ENCODE data around the gene HMCN2. TPM values are rescaled to one million over a fixed set of nuclear protein-coding genes. Genes with fewer than 3 reads are reported as not detected.

HMCN2 gene
- total and polyA plus RNA-seq, 5 donors, result 2.3 to 6.1 (median 4.2) TPM

- peak in 2 of 3 donors; percentile 31 to 51 for DNase-seq
- ATAC-seq, result no peak
These were observed 75.6 kb downstream of the HMCN2 start for GRCh38 chr9:130341128-130341527.

DNA sequence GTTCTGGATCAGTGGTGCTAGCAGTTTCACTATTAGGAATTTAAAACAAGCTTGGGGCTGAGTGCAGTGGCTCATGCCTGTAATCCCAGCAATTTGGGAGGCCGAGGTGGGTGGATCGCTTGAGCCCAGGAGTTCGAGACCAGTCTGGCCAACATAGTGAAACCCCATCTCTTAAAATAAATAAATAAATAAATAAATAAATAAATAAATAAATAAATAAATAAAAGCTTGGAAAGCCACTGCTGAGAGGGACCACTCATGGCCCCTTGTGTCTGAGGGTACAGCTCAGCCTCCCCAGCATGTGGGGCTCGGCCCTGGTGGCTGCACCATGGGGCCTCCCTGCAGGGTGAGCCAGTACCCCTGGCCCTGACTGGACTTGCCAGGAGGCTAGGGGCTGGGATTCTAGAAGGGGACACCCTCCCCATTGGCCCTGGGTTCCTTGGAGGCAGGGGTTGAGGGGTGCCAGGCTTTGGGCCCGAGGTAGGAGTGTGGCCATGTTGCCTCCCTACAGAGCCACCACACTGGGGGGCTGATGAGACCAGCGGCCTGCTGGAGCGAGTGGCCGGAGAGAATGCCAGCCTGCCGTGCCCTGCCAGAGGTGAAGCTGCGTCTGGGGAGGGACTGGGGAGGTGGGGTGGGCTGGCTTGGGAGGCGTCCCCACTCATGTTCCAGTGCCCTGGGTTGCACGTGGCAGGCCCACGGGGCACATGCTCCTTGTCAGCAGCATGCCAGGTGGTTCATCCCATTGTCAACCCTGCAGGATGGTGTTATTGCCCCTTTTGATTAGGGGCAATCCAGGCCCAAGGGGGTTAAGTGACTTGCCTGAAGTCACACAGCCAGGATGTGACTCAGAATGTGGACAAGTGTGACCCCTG, 76.5 kb downstream of the HMCN2 start:
- WGBS, result 89% methylated on average over 13 of the region's 13 CpGs
- Histone ChIP-seq H3K27me3 (ENCODE audit: control insufficient read depth, insufficient read depth) (no peaks in the 10 kb centered on the region), H3K27ac (ENCODE audit: low read length) (no peak overlapping the region), H3K9me3 (ENCODE audit: control insufficient read depth, low read length) (no peaks in the 10 kb centered on the region), H3K4me3 (ENCODE audit: low read length) (no peak overlapping the region), H3K4me1 (ENCODE audit: control insufficient read depth, insufficient read depth, low read length) (no peaks in the 10 kb centered on the region)
- intact Hi-C loops (cut with DNase I), result loop anchor here (5.0 to 10.0 kb wide), 6 partner anchors 80 to 237 kb away; no protein-coding TSS in a partner anchor
- no peak for ATAC-seq
- DNase-seq, result peak in 1 of 3 donors; percentile 33

More at GRCh38 chr9:130341128-130341527, 75.6 kb downstream of the HMCN2 start:
- H3K4me3 ChIP-seq (ENCODE audit: low read length), result no peak overlapping the region
- H3K27me3 ChIP-seq (ENCODE audit: control insufficient read depth, insufficient read depth), result no peaks in the 10 kb centered on the region
- 80% methylated on average over 13 of the region's 13 CpGs for WGBS
- H3K27ac ChIP-seq (ENCODE audit: low read length), result no peak overlapping the region
- H3K9me3 ChIP-seq (ENCODE audit: control insufficient read depth, low read length), result no peaks in the 10 kb centered on the region
- intact Hi-C loops (cut with DNase I), result loop anchor here (5.0 to 10.0 kb wide), 6 partner anchors 79 to 236 kb away; no protein-coding TSS in a partner anchor
- H3K4me1 ChIP-seq (ENCODE audit: control insufficient read depth, insufficient read depth, low read length), result no peaks in the 10 kb centered on the region

GRCh38 chr9:130342714-130343085, 77.1 kb downstream of the HMCN2 start:
- WGBS, result 79% methylated on average over 11 of the region's 11 CpGs
- DNase-seq, result peak in 1 of 3 donors; percentile 44

DNA sequence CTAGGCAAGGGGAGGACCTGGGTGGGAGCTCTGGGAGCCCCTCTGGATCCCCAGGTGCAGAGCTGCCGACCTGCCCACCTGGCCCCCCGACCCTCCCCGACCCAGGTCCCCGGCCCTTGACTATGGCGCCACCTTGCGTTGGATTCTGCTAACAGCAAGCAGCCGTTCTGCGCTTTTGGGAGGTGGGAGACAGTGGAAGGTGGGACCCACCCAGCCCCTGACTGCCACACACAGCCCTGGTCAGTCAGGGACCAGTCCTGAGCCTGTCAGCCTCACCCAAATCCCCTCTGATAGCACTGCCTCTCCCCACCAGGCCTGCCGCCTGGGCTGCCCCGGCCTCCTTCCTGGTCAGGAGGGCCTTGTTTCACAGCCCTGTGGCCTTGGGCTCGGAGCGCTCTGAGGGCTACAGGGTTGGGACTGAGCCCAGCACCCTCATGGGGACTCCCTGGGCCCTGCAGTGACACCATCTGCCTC, 77.9 kb downstream of the HMCN2 start:
- Histone ChIP-seq H3K4me1 (ENCODE audit: control insufficient read depth, insufficient read depth, low read length) (no peaks in the 10 kb centered on the region), H3K27me3 (ENCODE audit: control insufficient read depth, insufficient read depth) (no peaks in the 10 kb centered on the region), H3K27ac (ENCODE audit: low read length) (no peak overlapping the region), H3K9me3 (ENCODE audit: control insufficient read depth, low read length) (no peaks in the 10 kb centered on the region), H3K4me3 (ENCODE audit: low read length) (no peak overlapping the region)
- intact Hi-C loops (cut with DNase I), result loop anchor here (5.0 to 10.0 kb wide), 6 partner anchors 81 to 239 kb away; no protein-coding TSS in a partner anchor
- DNase-seq (peak in 1 of 3 donors; percentile 66), ATAC-seq (peak in 1 of 2 donors; percentile 12)
- 37% methylated on average over 12 of the region's 12 CpGs for WGBS

More at GRCh38 chr9:130342714-130343085, 77.1 kb downstream of the HMCN2 start:
- Histone ChIP-seq H3K27me3 (ENCODE audit: control insufficient read depth, insufficient read depth) (no peaks in the 10 kb centered on the region), H3K9me3 (ENCODE audit: control insufficient read depth, low read length) (no peaks in the 10 kb centered on the region), H3K27ac (ENCODE audit: low read length) (no peak overlapping the region), H3K4me3 (ENCODE audit: low read length) (no peak overlapping the region), H3K4me1 (ENCODE audit: control insufficient read depth, insufficient read depth, low read length) (no peaks in the 10 kb centered on the region)
- intact Hi-C loops (cut with DNase I), result loop anchor here (5.0 to 10.0 kb wide), 6 partner anchors 80 to 238 kb away; no protein-coding TSS in a partner anchor
- no peak for ATAC-seq

DNA sequence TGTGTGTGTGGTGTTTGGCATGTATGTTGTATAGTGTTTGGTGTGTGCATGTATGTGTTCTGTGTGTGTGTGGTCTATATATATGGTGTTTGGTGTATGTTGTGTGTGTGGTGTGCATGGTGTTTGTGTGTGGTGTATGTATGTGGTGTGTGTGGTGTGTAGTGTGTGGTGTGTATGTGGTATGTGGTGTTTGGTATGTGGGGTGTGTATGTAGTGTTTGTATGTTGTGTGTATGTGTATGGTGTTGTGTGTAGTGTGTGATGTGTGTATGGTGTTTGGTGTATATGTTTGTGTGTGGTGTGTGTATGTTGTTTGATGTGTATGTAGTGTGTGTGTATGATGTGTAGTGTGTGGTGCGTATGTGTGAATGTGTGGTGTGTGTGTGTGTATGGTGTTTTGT, 78.8 kb downstream of the HMCN2 start:
- ATAC-seq (no peak), DNase-seq (no peak)
- Histone ChIP-seq H3K4me3 (ENCODE audit: low read length) (no peak overlapping the region), H3K9me3 (ENCODE audit: control insufficient read depth, low read length) (no peaks in the 10 kb centered on the region), H3K27ac (ENCODE audit: low read length) (no peak overlapping the region), H3K4me1 (ENCODE audit: control insufficient read depth, insufficient read depth, low read length) (no peaks in the 10 kb centered on the region), H3K27me3 (ENCODE audit: control insufficient read depth, insufficient read depth) (no peaks in the 10 kb centered on the region)
- WGBS, result 96% methylated on average over 1 of the region's 1 CpG
- intact Hi-C loops (cut with DNase I), result loop anchor here (5.0 to 10.0 kb wide), 6 partner anchors 82 to 240 kb away; no protein-coding TSS in a partner anchor

DNA sequence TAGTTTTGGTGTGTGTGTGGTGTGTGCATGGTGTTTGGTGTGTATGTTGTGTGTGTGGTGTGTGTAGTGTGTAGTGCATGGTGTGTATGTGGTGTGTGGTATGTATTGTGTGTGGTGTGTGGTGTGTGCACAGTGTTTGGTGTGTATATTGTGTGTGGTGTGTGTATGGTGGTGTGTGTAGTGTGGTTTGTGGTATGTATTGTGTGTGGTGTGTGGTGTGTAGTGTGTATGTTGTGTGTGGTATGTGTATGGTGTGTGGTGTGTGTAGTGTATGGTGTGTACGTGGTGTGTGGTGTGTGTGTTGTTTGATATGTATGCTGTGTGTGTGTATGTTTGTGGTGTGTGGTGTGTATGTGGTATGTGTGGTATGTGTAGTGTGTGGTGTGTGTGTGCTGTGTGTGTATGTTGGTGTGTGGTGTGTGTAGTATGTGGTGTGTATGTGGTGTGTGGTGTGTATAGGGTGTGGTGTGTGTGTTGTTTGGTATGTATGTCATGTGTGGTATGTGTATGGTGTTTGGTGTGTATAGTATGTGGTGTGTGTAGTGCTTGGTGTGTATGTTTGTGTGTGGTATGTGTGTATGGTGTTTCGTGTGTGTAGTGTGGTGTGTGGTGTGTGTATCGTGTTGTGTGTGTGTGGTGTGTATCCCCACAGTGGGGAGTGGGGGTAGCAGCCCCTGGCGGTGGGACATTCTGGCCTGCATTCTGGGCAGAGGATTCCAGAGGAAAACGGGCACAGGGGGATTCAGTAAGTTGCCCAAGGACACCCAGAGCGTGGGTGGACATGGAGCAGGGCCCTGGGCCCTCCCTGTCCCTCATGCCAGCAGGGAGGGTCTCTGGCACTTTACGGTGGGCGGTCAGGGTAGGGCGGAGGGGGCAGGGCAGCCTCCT, 79.7 kb downstream of the HMCN2 start:
- 79% methylated on average over 9 of the region's 9 CpGs for WGBS
- intact Hi-C loops (cut with DNase I), result loop anchor here in 2 of 4 donors (10.0 kb wide), 3 partner anchors 100 to 240 kb away; no protein-coding TSS in a partner anchor
- Histone ChIP-seq H3K27ac (ENCODE audit: low read length) (no peak overlapping the region), H3K27me3 (ENCODE audit: control insufficient read depth, insufficient read depth) (no peaks in the 10 kb centered on the region), H3K9me3 (ENCODE audit: control insufficient read depth, low read length) (no peaks in the 10 kb centered on the region), H3K4me1 (ENCODE audit: control insufficient read depth, insufficient read depth, low read length) (no peaks in the 10 kb centered on the region), H3K4me3 (ENCODE audit: low read length) (no peak overlapping the region)
- ATAC-seq (no peak), DNase-seq (no peak)

DNA sequence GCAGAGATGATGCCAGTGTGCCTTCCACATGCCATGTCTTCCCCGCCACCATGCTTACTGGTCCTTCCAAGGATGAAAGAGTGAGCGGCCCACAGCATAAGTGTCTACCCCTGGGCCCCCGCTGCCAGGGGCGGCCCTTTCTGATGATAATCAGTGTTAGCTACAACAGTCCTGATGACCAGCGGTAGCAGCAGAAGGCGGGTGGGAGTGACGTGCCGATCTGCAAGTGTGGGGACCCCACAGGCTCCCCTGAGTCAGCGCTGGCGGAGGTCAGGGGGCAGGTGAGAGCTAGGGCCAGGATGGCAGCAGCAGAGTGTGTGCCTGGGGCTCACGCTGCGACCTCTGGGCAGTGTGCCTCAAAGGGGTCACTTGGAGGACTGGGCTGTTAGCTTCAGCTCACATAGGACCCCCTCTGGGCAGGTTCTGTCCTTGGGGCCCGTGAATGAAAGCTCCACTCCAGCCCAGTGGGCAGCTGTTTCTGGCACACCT, 80.4 kb downstream of the HMCN2 start:
- intact Hi-C loops (cut with DNase I), result loop anchor here in 2 of 4 donors (10.0 kb wide), 3 partner anchors 101 to 241 kb away; no protein-coding TSS in a partner anchor
- 78% methylated on average over 13 of the region's 13 CpGs for WGBS
- no peak overlapping the region for H3K4me3 ChIP-seq (ENCODE audit: low read length)

DNA sequence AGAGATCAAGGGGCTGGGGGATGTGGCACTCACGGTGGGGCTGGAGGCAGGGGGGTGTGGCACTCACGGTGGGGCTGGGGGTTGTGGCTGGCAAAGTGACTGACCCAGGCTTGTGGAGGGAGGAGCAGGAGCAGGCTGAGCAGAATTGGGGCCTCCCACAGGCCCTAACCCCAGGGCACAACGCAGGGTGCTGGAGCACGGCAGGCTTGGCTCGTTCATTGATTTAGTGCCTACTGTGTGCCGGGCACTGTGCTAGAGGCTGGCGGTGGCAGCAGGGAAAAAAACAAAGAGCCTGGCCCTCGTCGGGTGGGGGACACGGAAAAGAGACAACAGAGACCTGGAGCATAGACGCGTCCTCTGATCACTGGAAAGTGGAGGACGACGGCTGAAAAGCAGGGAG, 80.9 kb downstream of the HMCN2 start:
- Histone ChIP-seq H3K9me3 (ENCODE audit: control insufficient read depth, low read length) (no peaks in the 10 kb centered on the region), H3K4me1 (ENCODE audit: control insufficient read depth, insufficient read depth, low read length) (no peaks in the 10 kb centered on the region), H3K27ac (ENCODE audit: low read length) (no peak overlapping the region), H3K4me3 (ENCODE audit: low read length) (no peak overlapping the region), H3K27me3 (ENCODE audit: control insufficient read depth, insufficient read depth) (no peaks in the 10 kb centered on the region)
- 79% methylated on average over 14 of the region's 14 CpGs for WGBS
- ATAC-seq, result no peak
- intact Hi-C loops (cut with DNase I), result loop anchor here in 2 of 4 donors (10.0 kb wide), 3 partner anchors 102 to 242 kb away; no protein-coding TSS in a partner anchor
- no peak for DNase-seq

More for the DNA sequence above, 80.4 kb downstream of the HMCN2 start:
- ATAC-seq, result no peak
- Histone ChIP-seq H3K4me1 (ENCODE audit: control insufficient read depth, insufficient read depth, low read length) (no peaks in the 10 kb centered on the region), H3K27ac (ENCODE audit: low read length) (no peak overlapping the region), H3K27me3 (ENCODE audit: control insufficient read depth, insufficient read depth) (no peaks in the 10 kb centered on the region), H3K9me3 (ENCODE audit: control insufficient read depth, low read length) (no peaks in the 10 kb centered on the region)
- peak in 1 of 3 donors; percentile 38 for DNase-seq

DNA sequence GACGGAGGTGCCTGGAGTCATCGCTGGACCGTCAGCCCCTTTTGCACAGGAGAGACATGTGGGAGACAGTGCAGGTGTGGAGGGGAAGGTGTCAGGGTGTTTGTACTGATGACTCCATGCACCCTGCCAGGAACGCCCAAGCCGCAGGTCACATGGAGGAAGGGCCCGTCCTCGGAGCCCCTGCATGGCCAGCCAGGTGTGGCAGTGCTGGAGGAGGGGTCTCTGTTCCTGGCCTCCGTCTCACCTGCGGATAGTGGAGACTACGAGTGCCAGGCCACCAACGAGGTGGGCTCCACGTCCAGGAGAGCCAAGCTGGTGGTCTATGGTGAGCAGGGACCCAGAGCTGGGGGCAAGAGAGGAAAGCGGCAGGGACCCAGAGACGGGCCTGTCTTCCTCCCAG, 81.5 kb downstream of the HMCN2 start:
- no peak overlapping the region for H3K4me3 ChIP-seq (ENCODE audit: low read length)
- no peaks in the 10 kb centered on the region for H3K9me3 ChIP-seq (ENCODE audit: control insufficient read depth, low read length)
- H3K27me3 ChIP-seq (ENCODE audit: control insufficient read depth, insufficient read depth), result no peaks in the 10 kb centered on the region
- H3K4me1 ChIP-seq (ENCODE audit: control insufficient read depth, insufficient read depth, low read length), result no peaks in the 10 kb centered on the region
- no peak for ATAC-seq
- intact Hi-C loops (cut with DNase I), result loop anchor here in 2 of 4 donors (10.0 kb wide), 3 partner anchors 102 to 242 kb away; no protein-coding TSS in a partner anchor
- WGBS, result 81% methylated on average over 14 of the region's 14 CpGs
- DNase-seq, result no peak
- no peak overlapping the region for H3K27ac ChIP-seq (ENCODE audit: low read length)

DNA sequence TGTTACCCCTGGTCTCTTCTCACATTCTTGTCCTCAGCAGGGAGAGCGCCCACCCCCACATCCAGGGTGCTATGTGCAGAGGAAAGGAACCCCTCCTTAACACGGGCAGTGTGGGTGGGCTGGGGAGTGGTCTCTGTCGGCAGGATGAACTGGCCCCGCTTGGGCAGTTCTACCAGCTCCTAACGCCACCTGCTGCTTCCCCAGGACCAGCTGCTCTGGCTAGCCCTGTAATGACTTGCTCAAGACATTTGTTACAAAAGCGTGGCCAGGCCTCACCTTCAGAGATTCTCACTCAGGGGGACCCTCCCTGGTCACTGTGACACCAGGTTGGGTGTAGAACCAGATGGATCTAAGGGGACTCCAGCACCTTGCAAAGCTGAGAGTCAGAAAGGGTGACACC, 82.4 kb downstream of the HMCN2 start:
- intact Hi-C loops (cut with DNase I), result loop anchor here in 2 of 4 donors (10.0 kb wide), 3 partner anchors 103 to 243 kb away; no protein-coding TSS in a partner anchor
- ATAC-seq (no peak), DNase-seq (no peak)
- H3K4me3 ChIP-seq (ENCODE audit: low read length), result no peak overlapping the region
- H3K27ac ChIP-seq (ENCODE audit: low read length), result no peak overlapping the region
- 67% methylated on average over 6 of the region's 6 CpGs for WGBS
- H3K9me3 ChIP-seq (ENCODE audit: control insufficient read depth, low read length), result no peaks in the 10 kb centered on the region
- no peaks in the 10 kb centered on the region for H3K4me1 ChIP-seq (ENCODE audit: control insufficient read depth, insufficient read depth, low read length)
- no peaks in the 10 kb centered on the region for H3K27me3 ChIP-seq (ENCODE audit: control insufficient read depth, insufficient read depth)
